Fibroblast of lung (primary cell): ENCODE results near the gene ENO1. TPM values are rescaled to one million over a fixed set of nuclear protein-coding genes. Genes with fewer than 3 reads are reported as not detected.
"Not testable (repeated sequence)": the region's sequence is repeated elsewhere in the genome, so short reads cannot be mapped to it uniquely, and the experiment has no call there.

Source experiments
- DNase-seq, 2 donors: peaks; one replicate each; pipeline versions ENCODE4 v3.0.0 to v3.0.0-alpha.2; 2010; ENCODE audit warnings: low read depth in 2 of 2
- H2AFZ ChIP-seq: 2 replicates; pipeline ENCODE4 v1.5.1; 2012; ENCODE audit warnings: low read length, control low read depth, inconsistent platforms
- H3K27ac ChIP-seq: 2 replicates; pipeline ENCODE4 v1.5.1; 2011; ENCODE audit warnings: low read length, control low read depth; ENCODE audit not compliant: insufficient read depth
- H3K27me3 ChIP-seq: 2 replicates; pipeline ENCODE4 v1.5.1; 2011; ENCODE audit warnings: mild to moderate bottlenecking, low read length; ENCODE audit not compliant: control insufficient read depth, insufficient read depth
- H3K36me3 ChIP-seq: 2 replicates; pipeline ENCODE4 v1.5.1; 2011; ENCODE audit warnings: low read length; ENCODE audit not compliant: control insufficient read depth, insufficient read depth
- H3K4me1 ChIP-seq: 2 replicates; pipeline ENCODE4 v1.5.1; 2011; ENCODE audit warnings: low read length; ENCODE audit not compliant: control insufficient read depth, insufficient read depth; ENCODE audit errors: extremely low read depth
- H3K4me2 ChIP-seq: 2 replicates; pipeline ENCODE4 v1.5.1; 2011; ENCODE audit warnings: low read length, control low read depth; ENCODE audit not compliant: insufficient read depth; ENCODE audit errors: extremely low read depth
- H3K4me3 ChIP-seq, 4 experiments: fragments of 200-600 bp in 1 of 4; sonication (generic) in 1 of 4; replicated peaks in 1 of 4; 2 replicates each; pipeline ENCODE4 v1.5.1; 2011 to 2016; ENCODE audit warnings: low read length in 4 of 4, low read depth in 3 of 4, mild to moderate bottlenecking in 3 of 4, control low read depth in 2 of 4, inconsistent platforms in 1 of 4, mixed read lengths in 1 of 4; ENCODE audit not compliant: insufficient read depth in 1 of 4; ENCODE audit errors: control extremely low read depth in 1 of 4
- H3K79me2 ChIP-seq: 2 replicates; pipeline ENCODE4 v1.5.1; 2012; ENCODE audit warnings: mild to moderate bottlenecking, low read length, inconsistent platforms; ENCODE audit not compliant: control insufficient read depth, insufficient read depth
- H3K9ac ChIP-seq: 2 replicates; pipeline ENCODE4 v1.5.1; 2011; ENCODE audit warnings: mild to moderate bottlenecking, low read length, control low read depth; ENCODE audit not compliant: insufficient read depth
- H3K9me3 ChIP-seq: 2 replicates; pipeline ENCODE4 v1.5.1; 2012; ENCODE audit warnings: low read depth, low read length; ENCODE audit not compliant: control insufficient read depth, insufficient read depth
- H4K20me1 ChIP-seq: 2 replicates; pipeline ENCODE4 v1.5.1; 2011; ENCODE audit warnings: low read length; ENCODE audit not compliant: control insufficient read depth, insufficient read depth; ENCODE audit errors: extremely low read depth
- EZH2 ChIP-seq: IDR thresholded peaks from 2 replicates; pipeline ENCODE4 v1.5.1; 2012; ENCODE audit warnings: low read length, control low read depth, mild to moderate bottlenecking; ENCODE audit errors: missing control alignments
- polyA plus RNA-seq, 2 donors: library from polyadenylated mRNA; depleted of rRNA in 1 of 2; stranded (reverse) in 1 of 2; unstranded in 1 of 2; fragments of >200 nt; gene quantifications; 2 replicates each; pipeline ENCODE4 v1.2.1, GENCODE V29; 2011 to 2012; ENCODE audit warnings: missing spikeins in 1 of 2
- total RNA-seq: library from RNA; depleted of rRNA; stranded (reverse); fragments of >200 nt; gene quantifications from 2 replicates; pipeline ENCODE4 v1.2.1, GENCODE V29; 2014
- TF ChIP-seq, protein P1 (sequence below), 2 donors: IDR thresholded peaks in 1 of 2; conservative IDR thresholded peaks in 1 of 2; 1 replicate in 1 of 2; 2 replicates in 1 of 2; pipeline ENCODE4 v1.5.1; 2011 to 2012; ENCODE audit warnings: low read length in 2 of 2, control low read depth in 1 of 2, inconsistent platforms in 1 of 2, low read depth in 1 of 2, mild to moderate bottlenecking in 1 of 2

Gene ENO1
- total and polyA plus RNA-seq, 2 donors (not counting 1 experiment from before 2014, with no cell fraction given): 963 to 1,177 TPM

DNA sequence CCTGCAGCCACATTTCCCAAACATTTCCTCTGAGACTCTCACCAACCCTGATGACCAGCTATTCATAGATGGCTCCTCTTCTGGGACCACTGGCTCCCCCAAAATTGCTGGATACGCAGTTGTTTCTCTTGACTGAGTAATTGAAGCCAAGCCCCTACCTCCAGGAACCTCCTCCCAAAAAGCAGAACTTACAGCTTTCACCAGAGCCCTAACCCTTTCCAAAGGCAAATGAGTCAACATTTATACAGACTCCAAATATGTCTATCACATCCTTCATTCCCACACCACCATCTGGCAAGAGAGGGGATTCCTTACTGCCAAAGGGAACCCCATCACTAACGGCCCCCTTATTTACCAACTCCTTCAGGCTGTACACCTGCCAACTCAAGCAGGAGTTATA is 46.9 kb upstream of the ENO1 start:
- no peak for TF ChIP-seq EZH2
- Histone ChIP-seq H2AFZ (no peak overlapping the region), H4K20me1 (no peaks in the 10 kb centered on the region), H3K4me3 (no peak overlapping the region), H3K4me1 (no peaks in the 10 kb centered on the region), H3K36me3 (no peaks in the 10 kb centered on the region), H3K79me2 (no peaks in the 10 kb centered on the region), H3K9me3 (no peaks in the 10 kb centered on the region), H3K27me3 (peaks cover 12% of the 10 kb centered on the region), H3K9ac (no peak overlapping the region), H3K4me2 (no peak overlapping the region), H3K27ac (no peak overlapping the region)
- no peak for DNase-seq

DNA sequence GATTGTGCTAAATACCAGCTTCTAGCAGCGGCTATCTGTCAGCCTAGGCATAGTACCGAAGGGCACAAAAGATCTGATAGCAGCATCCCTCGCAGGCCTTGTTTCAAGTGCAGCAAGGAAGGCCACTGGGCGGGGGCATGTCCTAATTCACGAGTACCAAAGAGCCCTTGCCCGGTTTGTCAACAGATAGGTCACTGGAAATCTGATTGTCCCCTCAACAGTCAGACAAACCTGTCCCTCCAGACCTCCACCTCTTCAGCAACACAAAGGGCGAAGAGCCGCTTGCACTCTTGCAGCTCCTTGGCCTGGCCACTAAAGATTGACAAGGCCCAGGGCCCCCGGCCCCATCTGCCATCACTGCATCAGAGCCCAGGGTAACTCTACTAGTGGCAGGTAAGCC is 44.5 kb upstream of the ENO1 start:
- no peak overlapping the region for H3K4me3 ChIP-seq
- no peak overlapping the region for H3K9ac ChIP-seq
- H4K20me1 ChIP-seq: no peaks in the 10 kb centered on the region
- H3K4me1 ChIP-seq: no peaks in the 10 kb centered on the region
- no peak overlapping the region for H2AFZ ChIP-seq
- no peak overlapping the region for H3K4me2 ChIP-seq
- TF ChIP-seq EZH2: no peak
- H3K27me3 ChIP-seq: peaks cover 12% of the 10 kb centered on the region
- no peaks in the 10 kb centered on the region for H3K79me2 ChIP-seq
- H3K27ac ChIP-seq: no peak overlapping the region
- no peak for DNase-seq
- no peaks in the 10 kb centered on the region for H3K36me3 ChIP-seq
- H3K9me3 ChIP-seq: no peaks in the 10 kb centered on the region

DNA sequence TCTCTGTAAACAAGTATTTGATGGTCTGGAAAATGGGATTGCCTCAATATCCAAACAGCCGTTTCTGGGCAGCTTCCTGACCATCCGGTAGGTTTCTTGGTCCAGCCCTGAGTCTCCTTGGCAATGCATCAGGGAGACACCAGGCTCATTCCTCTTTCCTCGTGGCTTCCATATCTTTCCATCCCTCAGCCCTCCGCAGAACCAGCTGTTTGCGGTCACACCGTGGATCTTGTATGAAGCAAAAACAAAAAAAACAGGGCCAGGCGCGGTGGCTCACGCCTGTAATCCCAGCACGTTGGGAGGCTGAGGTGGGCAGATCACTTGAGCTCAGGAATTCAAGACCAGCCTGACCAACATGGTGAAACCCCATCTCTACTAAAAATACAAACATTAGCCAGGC is 39.0 kb upstream of the ENO1 start:
- H4K20me1 ChIP-seq, H3K4me1 ChIP-seq, H3K4me3 ChIP-seq, H3K4me2 ChIP-seq, H3K27me3 ChIP-seq, DNase-seq, H3K27ac ChIP-seq, H3K9me3 ChIP-seq, H3K79me2 ChIP-seq, H3K36me3 ChIP-seq, H2AFZ ChIP-seq, H3K9ac ChIP-seq: not testable (repeated sequence)

- no peak overlapping the region for H3K27ac ChIP-seq
- TF ChIP-seq EZH2: no peak
- TF ChIP-seq, protein P1, sequence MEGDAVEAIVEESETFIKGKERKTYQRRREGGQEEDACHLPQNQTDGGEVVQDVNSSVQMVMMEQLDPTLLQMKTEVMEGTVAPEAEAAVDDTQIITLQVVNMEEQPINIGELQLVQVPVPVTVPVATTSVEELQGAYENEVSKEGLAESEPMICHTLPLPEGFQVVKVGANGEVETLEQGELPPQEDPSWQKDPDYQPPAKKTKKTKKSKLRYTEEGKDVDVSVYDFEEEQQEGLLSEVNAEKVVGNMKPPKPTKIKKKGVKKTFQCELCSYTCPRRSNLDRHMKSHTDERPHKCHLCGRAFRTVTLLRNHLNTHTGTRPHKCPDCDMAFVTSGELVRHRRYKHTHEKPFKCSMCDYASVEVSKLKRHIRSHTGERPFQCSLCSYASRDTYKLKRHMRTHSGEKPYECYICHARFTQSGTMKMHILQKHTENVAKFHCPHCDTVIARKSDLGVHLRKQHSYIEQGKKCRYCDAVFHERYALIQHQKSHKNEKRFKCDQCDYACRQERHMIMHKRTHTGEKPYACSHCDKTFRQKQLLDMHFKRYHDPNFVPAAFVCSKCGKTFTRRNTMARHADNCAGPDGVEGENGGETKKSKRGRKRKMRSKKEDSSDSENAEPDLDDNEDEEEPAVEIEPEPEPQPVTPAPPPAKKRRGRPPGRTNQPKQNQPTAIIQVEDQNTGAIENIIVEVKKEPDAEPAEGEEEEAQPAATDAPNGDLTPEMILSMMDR (conservative IDR thresholded peaks at IDR 0.05 in 1 of 2, IDR thresholded peaks at IDR 0.05 in 1 of 2; ENCODE audit: low read depth in 1 of 2, low read length in 2 of 2): no peak
- H2AFZ ChIP-seq: no peak overlapping the region
- no peak overlapping the region for H3K4me2 ChIP-seq
- no peaks in the 10 kb centered on the region for H3K9me3 ChIP-seq
- H3K79me2 ChIP-seq: no peaks in the 10 kb centered on the region
- no peaks in the 10 kb centered on the region for H3K27me3 ChIP-seq
- no peak overlapping the region for H3K4me3 ChIP-seq
- H3K36me3 ChIP-seq: no peaks in the 10 kb centered on the region
- DNase-seq: no peak
- no peaks in the 10 kb centered on the region for H4K20me1 ChIP-seq
- H3K9ac ChIP-seq: no peak overlapping the region
- no peaks in the 10 kb centered on the region for H3K4me1 ChIP-seq
These were observed 37.0 kb upstream of the ENO1 start for GRCh38 chr1:8915446-8915845.
